Lower leg skin (tissue), 3 donors: ENCODE results near the gene HILPDA.

Experiments
- POLR2A ChIP-seq, 2 donors: fragments of 450-650 bp; IDR thresholded peaks; one replicate each; pipeline ENCODE4 v1.6.1; 2016 to 2017; ENCODE audit warnings: antibody characterized with exemption in 2 of 2, mild to moderate bottlenecking in 1 of 2, moderate library complexity in 1 of 2
- TF ChIP-seq, protein P1 (sequence below), 3 donors: fragments of 450-650 bp; IDR thresholded peaks; one replicate each; pipeline ENCODE4 v1.5.1; 2016; ENCODE audit warnings: antibody characterized with exemption in 3 of 3, mild to moderate bottlenecking in 3 of 3, moderate library complexity in 2 of 3

DNA sequence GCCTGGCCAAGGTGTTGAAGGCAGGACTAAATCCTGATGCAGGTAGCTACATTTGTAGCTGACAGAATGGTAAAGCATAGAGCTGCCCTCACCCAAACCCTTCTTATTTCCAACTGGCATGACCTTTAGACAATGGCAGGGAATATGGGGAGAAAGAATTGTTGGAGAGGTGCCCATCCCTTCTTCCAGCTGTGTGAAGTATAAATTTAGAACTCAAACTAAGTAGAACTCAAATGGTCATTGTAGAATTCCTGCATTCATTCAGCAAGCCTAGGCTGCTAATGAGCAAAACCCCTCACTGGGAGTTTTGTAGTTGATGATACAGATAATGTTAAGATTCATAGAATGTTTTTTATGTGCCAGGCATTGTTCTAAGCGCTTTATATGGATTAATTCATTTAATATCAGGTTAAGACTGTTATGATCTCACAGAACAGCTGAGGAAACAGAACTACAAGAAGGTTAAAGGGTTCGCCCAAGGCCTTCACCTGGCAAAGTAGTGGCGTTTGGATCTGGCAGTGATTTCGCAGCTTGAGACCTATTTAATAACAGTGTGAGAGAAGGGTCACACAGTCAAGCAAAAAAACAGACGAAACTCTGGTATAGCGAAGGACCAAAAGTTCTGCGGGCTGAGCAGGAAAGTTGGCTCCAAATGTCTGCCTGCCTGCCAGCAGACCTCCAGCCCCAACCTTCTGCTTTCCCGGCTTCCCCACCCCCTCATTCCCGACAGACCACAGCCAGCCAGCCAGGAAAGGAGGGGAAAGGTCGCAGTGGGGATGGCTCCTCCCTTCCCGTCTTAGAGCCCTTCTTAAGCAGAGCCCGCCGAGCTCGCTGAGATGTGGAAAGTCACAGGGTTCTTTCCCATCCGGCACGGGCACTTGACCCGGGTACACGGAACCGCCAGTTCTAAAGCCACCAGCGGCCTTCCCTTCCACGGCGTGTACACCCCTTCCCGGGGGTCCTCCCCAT, 1.6 kb upstream of the HILPDA start:
- TF ChIP-seq, protein P1, sequence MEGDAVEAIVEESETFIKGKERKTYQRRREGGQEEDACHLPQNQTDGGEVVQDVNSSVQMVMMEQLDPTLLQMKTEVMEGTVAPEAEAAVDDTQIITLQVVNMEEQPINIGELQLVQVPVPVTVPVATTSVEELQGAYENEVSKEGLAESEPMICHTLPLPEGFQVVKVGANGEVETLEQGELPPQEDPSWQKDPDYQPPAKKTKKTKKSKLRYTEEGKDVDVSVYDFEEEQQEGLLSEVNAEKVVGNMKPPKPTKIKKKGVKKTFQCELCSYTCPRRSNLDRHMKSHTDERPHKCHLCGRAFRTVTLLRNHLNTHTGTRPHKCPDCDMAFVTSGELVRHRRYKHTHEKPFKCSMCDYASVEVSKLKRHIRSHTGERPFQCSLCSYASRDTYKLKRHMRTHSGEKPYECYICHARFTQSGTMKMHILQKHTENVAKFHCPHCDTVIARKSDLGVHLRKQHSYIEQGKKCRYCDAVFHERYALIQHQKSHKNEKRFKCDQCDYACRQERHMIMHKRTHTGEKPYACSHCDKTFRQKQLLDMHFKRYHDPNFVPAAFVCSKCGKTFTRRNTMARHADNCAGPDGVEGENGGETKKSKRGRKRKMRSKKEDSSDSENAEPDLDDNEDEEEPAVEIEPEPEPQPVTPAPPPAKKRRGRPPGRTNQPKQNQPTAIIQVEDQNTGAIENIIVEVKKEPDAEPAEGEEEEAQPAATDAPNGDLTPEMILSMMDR (IDR thresholded peaks at IDR 0.05) = no peak
- TF ChIP-seq POLR2A (IDR thresholded peaks at IDR 0.05) = no peak
